Right lobe of liver (tissue), 6 donors: ENCODE measurements around the gene WIPF2. TPM values are rescaled to one million over a fixed set of nuclear protein-coding genes. Genes with fewer than 3 reads are reported as not detected.

Experiments
- ATAC-seq, 4 donors: fragments of 200-7000 bp; cut with Tn5 transposase; one replicate each; pipeline ENCODE4 v1.9.1; 2020; ENCODE audit warnings: mild to moderate bottlenecking in 4 of 4, moderate library complexity in 4 of 4
- DNase-seq, 3 donors: peaks; one replicate each; pipeline ENCODE4 v3.0.0-alpha.2; 2020
- H3K27ac ChIP-seq, 3 donors: fragments of 200-600 bp; one replicate each; pipeline ENCODE4 v1.8.0; 2022
- H3K27me3 ChIP-seq, 2 donors: fragments of 200-600 bp; one replicate each; pipeline ENCODE4 v1.8.0; 2022
- H3K36me3 ChIP-seq, 4 donors: fragments of 200-600 bp; sonication (generic) in 1 of 4; one replicate each; pipeline versions ENCODE4 v1.5.1 to v1.8.0; 2017 to 2022; ENCODE audit warnings: control low read depth in 1 of 4
- H3K4me1 ChIP-seq, 4 donors: fragments of 200-600 bp; sonication (generic) in 1 of 4; one replicate each; pipeline versions ENCODE4 v1.5.1 to v1.8.0; 2017 to 2022; ENCODE audit warnings: control low read depth in 1 of 4
- H3K4me3 ChIP-seq, 3 donors: fragments of 200-600 bp; one replicate each; pipeline ENCODE4 v1.8.0; 2022
- H3K9me3 ChIP-seq, 4 donors: fragments of 200-600 bp; sonication (generic) in 1 of 4; one replicate each; pipeline versions ENCODE4 v1.5.1 to v1.8.0; 2017 to 2022; ENCODE audit warnings: control low read depth in 1 of 4
- POLR2A ChIP-seq: fragments of 450-650 bp; IDR thresholded peaks from one replicate; pipeline ENCODE4 v1.6.1; 2017; ENCODE audit warnings: antibody characterized with exemption, mild to moderate bottlenecking
- WGBS: methylation state at CpG from one replicate; pipeline ENCODE4 v1.1.6; 2018; ENCODE audit warnings: low coverage, low lambda C conversion rate; ENCODE audit not compliant: insufficient coverage; ENCODE audit errors: missing lambda C conversion rate; 5-methylcytosine and 5-hydroxymethylcytosine counted together
- intact Hi-C, 2 donors: fragments of 100-400 bp; cut with DNase I; formaldehyde crosslinking; loops; one replicate each; pipeline versions ENCODE4 v1.11.2 to v1.14.1; 2022
- long read RNA-seq: library from polyadenylated mRNA; unstranded; transcript quantifications from one replicate; pipeline ENCODE4 v2.0.0, GENCODE V29; 2019
- total RNA-seq, 6 experiments: library from RNA; depleted of rRNA in 2 of 6; stranded (reverse); fragments of >200 nt in 2 of 6; fragmentation: NEBNext Ultra II Directional in 3 of 6; extraction: Animal tissue kit (Norgen Biotek cat#: 25700) in 3 of 6; gene quantifications; one replicate each; pipeline versions ENCODE4 v1.1.0 to v1.2.4, GENCODE V29; 2016 to 2023
- TF ChIP-seq, protein P1 (sequence below), 4 donors: fragments of 200-600 bp in 3 of 4; fragments of 450-650 bp in 1 of 4; IDR thresholded peaks; one replicate each; pipeline versions ENCODE4 v1.5.1 to v1.8.0; 2016 to 2022; ENCODE audit warnings: antibody characterized with exemption in 4 of 4, mild to moderate bottlenecking in 2 of 4
- donor health status: DM: no; HTN: yes; CAD: no.
- donor health status: DM: no; HTN: no; CAD: no.
- donor health status: DM: no; HTN: no; CAD: no.
- donor health status: DM: no; HTN: yes; CAD: no.
- donor health status: DM: no; HTN: yes; CAD: no.

WIPF2 gene, protein sequence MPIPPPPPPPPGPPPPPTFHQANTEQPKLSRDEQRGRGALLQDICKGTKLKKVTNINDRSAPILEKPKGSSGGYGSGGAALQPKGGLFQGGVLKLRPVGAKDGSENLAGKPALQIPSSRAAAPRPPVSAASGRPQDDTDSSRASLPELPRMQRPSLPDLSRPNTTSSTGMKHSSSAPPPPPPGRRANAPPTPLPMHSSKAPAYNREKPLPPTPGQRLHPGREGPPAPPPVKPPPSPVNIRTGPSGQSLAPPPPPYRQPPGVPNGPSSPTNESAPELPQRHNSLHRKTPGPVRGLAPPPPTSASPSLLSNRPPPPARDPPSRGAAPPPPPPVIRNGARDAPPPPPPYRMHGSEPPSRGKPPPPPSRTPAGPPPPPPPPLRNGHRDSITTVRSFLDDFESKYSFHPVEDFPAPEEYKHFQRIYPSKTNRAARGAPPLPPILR
- total RNA-seq = 10 to 100 TPM in 2 of 6 experiments, 1 to 10 TPM in 4; 7.0 to 12.1 (median 9.0) TPM
- long read RNA-seq, partial matches to known transcripts = 0 of 2 reads
- long read RNA-seq, other reads (novel, unspliced or antisense) = 2 of 2 reads

DNA sequence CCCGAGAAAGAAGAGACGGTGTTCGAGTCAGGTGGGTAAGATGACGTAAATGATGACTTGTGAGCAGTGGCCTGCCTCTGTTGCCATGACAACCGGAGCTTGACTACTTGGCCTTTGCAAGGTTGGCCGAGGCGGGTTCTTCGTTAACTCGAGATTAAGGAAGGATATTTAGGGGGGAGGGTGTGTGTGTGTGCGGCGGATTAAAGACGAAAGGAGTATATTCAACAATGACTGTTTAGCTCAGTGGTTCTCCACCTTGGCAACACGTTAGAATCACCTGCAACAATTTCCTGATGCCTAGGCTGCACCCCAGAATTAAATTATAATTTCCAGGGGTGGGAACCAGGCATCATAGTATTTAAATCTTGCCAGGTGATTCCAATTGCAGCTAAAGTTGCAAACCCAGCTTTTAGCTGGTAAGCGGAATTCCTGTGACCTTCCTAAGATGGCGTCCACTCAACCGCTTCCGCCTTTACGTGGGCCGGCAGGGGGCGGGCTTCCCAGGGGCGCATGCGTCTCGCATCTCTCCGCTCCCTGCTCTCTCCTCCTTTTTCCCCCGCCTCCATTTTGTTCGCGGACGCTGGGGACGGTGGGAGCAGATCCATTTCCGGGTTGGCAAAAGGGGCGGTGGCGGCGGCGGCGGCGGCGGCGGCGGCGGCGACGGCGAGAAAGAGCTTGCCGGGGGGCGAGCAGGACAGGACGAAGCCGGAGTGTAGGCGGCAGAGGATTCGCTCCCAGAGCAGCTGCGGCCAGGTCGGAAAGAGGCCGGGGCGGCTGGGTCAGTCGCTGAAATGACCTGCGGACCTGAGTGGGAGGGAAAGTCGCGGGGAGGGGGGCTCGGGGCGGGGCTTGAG is at the start of gene WIPF2:
WIPF2 (plus strand) TSS at position 565 of the 854 bp plus-strand sequence. CDS start 37,156 bp downstream, outside the sequence.
- peak; percentile 96 to 97 (median 97) for DNase-seq
- peak within 1 kb of the TSS; percentile 64 to 87 (median 77) for H3K27ac ChIP-seq
- peak; percentile 99 to 100 (median 100) for ATAC-seq
- H3K27me3 ChIP-seq = no peaks in the 10 kb centered on the region
- intact Hi-C loops = no loop called here
- peaks cover 0 to 6% (median 2%) of the 10 kb centered on the region in 4 donors for H3K4me1 ChIP-seq
- H3K9me3 ChIP-seq = no peaks in the 10 kb centered on the region
- TF ChIP-seq, protein P1, sequence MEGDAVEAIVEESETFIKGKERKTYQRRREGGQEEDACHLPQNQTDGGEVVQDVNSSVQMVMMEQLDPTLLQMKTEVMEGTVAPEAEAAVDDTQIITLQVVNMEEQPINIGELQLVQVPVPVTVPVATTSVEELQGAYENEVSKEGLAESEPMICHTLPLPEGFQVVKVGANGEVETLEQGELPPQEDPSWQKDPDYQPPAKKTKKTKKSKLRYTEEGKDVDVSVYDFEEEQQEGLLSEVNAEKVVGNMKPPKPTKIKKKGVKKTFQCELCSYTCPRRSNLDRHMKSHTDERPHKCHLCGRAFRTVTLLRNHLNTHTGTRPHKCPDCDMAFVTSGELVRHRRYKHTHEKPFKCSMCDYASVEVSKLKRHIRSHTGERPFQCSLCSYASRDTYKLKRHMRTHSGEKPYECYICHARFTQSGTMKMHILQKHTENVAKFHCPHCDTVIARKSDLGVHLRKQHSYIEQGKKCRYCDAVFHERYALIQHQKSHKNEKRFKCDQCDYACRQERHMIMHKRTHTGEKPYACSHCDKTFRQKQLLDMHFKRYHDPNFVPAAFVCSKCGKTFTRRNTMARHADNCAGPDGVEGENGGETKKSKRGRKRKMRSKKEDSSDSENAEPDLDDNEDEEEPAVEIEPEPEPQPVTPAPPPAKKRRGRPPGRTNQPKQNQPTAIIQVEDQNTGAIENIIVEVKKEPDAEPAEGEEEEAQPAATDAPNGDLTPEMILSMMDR (IDR thresholded peaks at IDR 0.05) = peak; percentile 73 to 85 (median 79)
- TF ChIP-seq POLR2A = peak; percentile 42
- H3K4me3 ChIP-seq = peak within 1 kb of the TSS; percentile 64 to 79 (median 75)
- no peaks in the 10 kb centered on the region for H3K36me3 ChIP-seq
- 2% methylated on average over 34 of the region's 59 CpGs for WGBS

DNA sequence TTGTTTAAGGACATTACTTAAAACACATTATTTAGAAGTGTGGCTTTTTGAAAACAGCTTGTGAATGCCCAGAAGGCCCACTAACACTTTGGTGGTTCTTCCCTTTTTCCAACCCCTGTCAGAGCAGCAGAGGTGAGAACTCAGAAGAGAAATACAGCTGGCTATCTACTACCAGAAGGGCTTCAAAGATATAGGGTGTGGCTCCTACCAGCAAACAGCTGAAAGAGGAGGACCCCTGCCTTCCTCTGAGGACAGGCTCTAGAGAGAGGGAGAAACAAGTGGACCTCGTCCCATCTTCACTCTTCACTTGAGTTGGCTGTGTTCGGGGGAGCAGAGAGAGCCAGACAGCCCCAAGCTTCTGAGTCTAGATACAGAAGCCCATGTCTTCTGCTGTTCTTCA is 48.8 kb upstream of the WIPF2 start:
- no peak overlapping the region for H3K4me3 ChIP-seq
- H3K36me3 ChIP-seq = peaks cover 15 to 66% (median 36%) of the 10 kb centered on the region in 4 donors
- DNase-seq (peak in 1 of 3 donors; percentile 4), ATAC-seq (no peak)
- intact Hi-C loops = loop anchor here in 1 of 2 donors (10.0 kb wide), 2 partner anchors 116 to 156 kb away; partner anchors contain the start of genes CSF3 and MED24
- H3K9me3 ChIP-seq = no peaks in the 10 kb centered on the region
- peaks cover 0 to 17% (median 8%) of the 10 kb centered on the region in 4 donors for H3K4me1 ChIP-seq
- no peaks in the 10 kb centered on the region for H3K27me3 ChIP-seq
- no peak overlapping the region for H3K27ac ChIP-seq
- 100% methylated on average over 2 of the region's 2 CpGs for WGBS
- TF ChIP-seq, protein P1 (IDR thresholded peaks at IDR 0.05) = no peak
- TF ChIP-seq POLR2A = no peak

DNA sequence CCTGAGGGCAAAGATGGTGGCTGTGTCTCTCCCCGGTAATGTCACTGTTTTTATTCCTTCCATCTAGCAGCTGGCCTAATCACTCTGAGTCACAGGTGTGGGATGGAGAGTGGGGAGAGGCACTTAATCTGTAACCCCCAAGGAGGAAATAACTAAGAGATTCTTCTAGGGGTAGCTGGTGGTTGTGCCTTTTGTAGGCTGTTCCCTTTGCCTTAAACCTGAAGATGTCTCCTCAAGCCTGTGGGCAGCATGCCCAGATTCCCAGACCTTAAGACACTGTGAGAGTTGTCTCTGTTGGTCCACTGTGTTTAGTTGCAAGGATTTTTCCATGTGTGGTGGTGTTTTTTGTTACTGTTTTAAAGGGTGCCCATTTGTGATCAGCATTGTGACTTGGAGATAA is 47.4 kb upstream of the WIPF2 start:
- H3K27ac ChIP-seq = no peak overlapping the region
- peaks cover 15 to 54% (median 30%) of the 10 kb centered on the region in 4 donors for H3K36me3 ChIP-seq
- H3K27me3 ChIP-seq = no peaks in the 10 kb centered on the region
- peaks cover 0 to 17% (median 8%) of the 10 kb centered on the region in 4 donors for H3K4me1 ChIP-seq
- no peak overlapping the region for H3K4me3 ChIP-seq
- ATAC-seq = no peak
- intact Hi-C loops = loop anchor here in 1 of 2 donors (10.0 kb wide), 2 partner anchors 117 to 157 kb away; partner anchors contain the start of genes CSF3 and MED24
- TF ChIP-seq, protein P1 (IDR thresholded peaks at IDR 0.05) = no peak
- no peak for TF ChIP-seq POLR2A
- WGBS = 88% methylated on average over 1 of the region's 1 CpG
- DNase-seq = peak in 1 of 3 donors; percentile 2
- H3K9me3 ChIP-seq = no peaks in the 10 kb centered on the region
